ENCODE results near the gene PAK1.
A peak's percentile ranks its signal among the peaks of the same experiment; 100 is the strongest.

Gene PAK1

DNA sequence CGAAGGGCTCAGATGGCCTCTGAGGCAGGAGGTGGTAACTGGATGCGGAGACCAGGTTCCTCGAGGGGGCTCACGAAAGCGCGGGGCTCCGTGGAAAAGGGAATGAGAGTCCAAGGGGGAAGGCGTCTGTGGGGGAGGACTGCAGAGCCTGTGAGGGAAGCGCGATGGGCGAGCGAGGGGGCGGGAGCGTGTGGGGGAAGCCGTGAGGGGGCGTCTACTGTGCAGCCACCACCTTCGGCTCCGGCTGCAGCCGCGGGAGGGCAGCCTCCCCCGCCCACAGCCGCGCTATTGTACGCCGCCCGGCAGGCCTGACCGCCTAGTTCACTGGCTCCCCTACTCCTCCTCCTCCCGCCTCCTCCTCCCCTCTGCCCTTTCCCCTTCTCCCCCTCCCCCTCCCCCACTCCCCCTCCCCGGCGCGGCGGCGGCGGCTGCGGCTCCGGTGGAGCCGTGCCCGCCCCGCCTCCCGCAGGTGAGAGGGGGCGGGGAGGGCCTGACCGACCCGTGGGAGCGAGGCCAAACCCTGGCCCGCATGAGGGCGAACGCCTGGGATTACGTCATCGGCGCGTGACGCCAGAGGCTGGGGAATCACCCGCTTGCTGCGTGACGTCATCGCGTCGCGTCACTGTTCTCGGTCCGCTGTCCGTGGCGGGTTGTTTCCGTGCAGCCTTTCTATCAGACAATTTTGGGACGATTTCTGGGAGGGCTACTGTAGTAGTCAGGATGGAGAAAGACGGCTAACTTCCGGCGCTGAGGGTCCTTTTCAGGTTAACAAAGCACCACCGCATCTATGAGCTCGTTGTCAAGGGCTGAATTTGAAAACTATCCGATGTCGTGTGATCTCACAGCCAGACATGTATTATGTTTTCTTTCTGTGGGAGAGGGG, at the start of gene PAK1:
PAK1 (minus strand) TSS at position 294 of the 883 bp plus-strand sequence. CDS start 81,574 bp downstream, outside the sequence.
- H3K9me3 Mint-ChIP-seq (ENCODE audit: low read depth), result no peaks in the 10 kb centered on the region
- no peaks in the 10 kb centered on the region for H3K27me3 Mint-ChIP-seq
- H3K4me3 Mint-ChIP-seq, result peak within 1 kb of the TSS; percentile 91
- peaks cover 30% of the 10 kb centered on the region for H3K4me1 Mint-ChIP-seq (ENCODE audit: low read depth)
- no peaks in the 10 kb centered on the region for H3K36me3 Mint-ChIP-seq
- peak within 1 kb of the TSS; percentile 91 for H3K27ac Mint-ChIP-seq

GRCh38 chr11:77522215-77522614, 48.3 kb upstream of the PAK1 start:
- Mint-ChIP-seq H3K27ac (no peak overlapping the region), H3K9me3 (ENCODE audit: low read depth) (no peaks in the 10 kb centered on the region), H3K27me3 (no peaks in the 10 kb centered on the region), H3K36me3 (no peaks in the 10 kb centered on the region), H3K4me1 (ENCODE audit: low read depth) (no peaks in the 10 kb centered on the region), H3K4me3 (no peak overlapping the region)

GRCh38 chr11:77519847-77520246, 46.0 kb upstream of the PAK1 start:
- no peaks in the 10 kb centered on the region for H3K27me3 Mint-ChIP-seq

GRCh38 chr11:77518471-77518870, 44.6 kb upstream of the PAK1 start:
- H3K4me3 Mint-ChIP-seq, result no peak overlapping the region
- no peak overlapping the region for H3K27ac Mint-ChIP-seq
- H3K27me3 Mint-ChIP-seq, result no peaks in the 10 kb centered on the region
- no peaks in the 10 kb centered on the region for H3K9me3 Mint-ChIP-seq (ENCODE audit: low read depth)
- no peaks in the 10 kb centered on the region for H3K4me1 Mint-ChIP-seq (ENCODE audit: low read depth)
- no peaks in the 10 kb centered on the region for H3K36me3 Mint-ChIP-seq

More at GRCh38 chr11:77519847-77520246, 46.0 kb upstream of the PAK1 start:
- H3K9me3 Mint-ChIP-seq (ENCODE audit: low read depth), result no peaks in the 10 kb centered on the region
- H3K4me1 Mint-ChIP-seq (ENCODE audit: low read depth), result no peaks in the 10 kb centered on the region
- no peak overlapping the region for H3K27ac Mint-ChIP-seq
- H3K36me3 Mint-ChIP-seq, result no peaks in the 10 kb centered on the region
- no peak overlapping the region for H3K4me3 Mint-ChIP-seq

DNA sequence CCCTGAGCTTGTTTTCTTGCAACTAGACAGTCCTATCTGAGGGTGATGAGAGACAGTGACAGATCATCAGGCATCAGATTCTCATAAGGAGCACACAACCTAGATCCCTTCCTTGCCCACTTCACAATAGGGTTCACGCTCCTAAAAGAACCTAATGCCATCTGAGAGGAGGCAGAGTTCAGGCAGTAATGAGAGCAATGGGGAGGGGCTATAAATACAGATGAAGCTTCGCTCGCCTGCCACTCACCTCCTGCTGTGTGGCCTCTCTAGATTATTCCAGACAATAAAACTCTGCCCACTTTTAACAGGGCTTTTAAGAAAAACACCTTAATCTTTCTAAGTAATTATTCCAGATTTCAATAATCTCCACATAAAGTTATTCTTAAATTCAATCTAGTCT, 43.9 kb upstream of the PAK1 start:
- Mint-ChIP-seq H3K4me1 (ENCODE audit: low read depth) (no peaks in the 10 kb centered on the region), H3K36me3 (no peaks in the 10 kb centered on the region), H3K27ac (no peak overlapping the region), H3K9me3 (ENCODE audit: low read depth) (no peaks in the 10 kb centered on the region), H3K4me3 (no peak overlapping the region), H3K27me3 (no peaks in the 10 kb centered on the region)

DNA sequence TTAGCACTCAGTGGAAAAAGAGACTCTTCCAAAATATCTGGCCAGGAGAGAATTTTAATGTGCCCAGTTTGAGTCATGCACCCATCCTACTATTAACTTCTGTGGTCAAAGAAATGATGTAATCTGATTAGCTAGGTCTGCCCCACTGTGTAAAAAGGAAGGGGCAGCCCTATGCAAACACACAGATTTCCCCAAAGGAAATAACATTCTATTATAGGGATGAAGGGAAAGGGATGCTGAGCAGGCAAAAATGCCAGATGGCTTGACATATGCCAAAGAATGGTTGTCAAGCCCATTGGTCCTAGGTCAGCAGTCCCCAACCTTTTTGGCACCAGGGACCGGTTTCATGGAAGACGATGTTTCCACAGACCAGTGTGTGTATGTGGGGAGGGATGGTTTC, 43.3 kb upstream of the PAK1 start:
- H3K4me3 Mint-ChIP-seq, result no peak overlapping the region
- no peaks in the 10 kb centered on the region for H3K27me3 Mint-ChIP-seq
- H3K27ac Mint-ChIP-seq, result no peak overlapping the region
- H3K9me3 Mint-ChIP-seq (ENCODE audit: low read depth), result no peaks in the 10 kb centered on the region
- H3K4me1 Mint-ChIP-seq (ENCODE audit: low read depth), result no peaks in the 10 kb centered on the region
- no peaks in the 10 kb centered on the region for H3K36me3 Mint-ChIP-seq

GRCh38 chr11:77515483-77515882, 41.6 kb upstream of the PAK1 start:
- Mint-ChIP-seq H3K36me3 (no peaks in the 10 kb centered on the region), H3K27me3 (no peaks in the 10 kb centered on the region), H3K9me3 (ENCODE audit: low read depth) (no peaks in the 10 kb centered on the region), H3K4me1 (ENCODE audit: low read depth) (no peaks in the 10 kb centered on the region), H3K27ac (no peak overlapping the region), H3K4me3 (no peak overlapping the region)

DNA sequence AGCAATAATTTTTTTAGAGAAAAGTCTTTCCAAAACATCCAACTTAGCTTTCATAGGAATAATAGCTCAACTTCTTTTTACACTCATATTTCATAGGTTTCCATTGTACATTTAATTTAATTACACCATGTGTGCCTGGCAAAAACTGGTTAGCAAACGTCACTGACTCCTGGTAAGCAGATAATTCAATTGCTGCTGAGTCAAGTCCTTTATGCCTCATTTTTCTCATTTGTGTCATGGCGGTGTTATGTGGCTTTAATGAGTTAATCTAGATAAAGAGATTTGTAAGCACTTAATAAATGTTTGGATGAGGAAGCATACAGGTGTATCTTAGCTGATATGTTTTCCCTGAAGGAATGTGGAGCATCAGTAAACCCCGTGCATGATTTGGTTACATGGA, 41.2 kb upstream of the PAK1 start:
- H3K27ac Mint-ChIP-seq, result no peak overlapping the region
- H3K27me3 Mint-ChIP-seq, result no peaks in the 10 kb centered on the region
- H3K9me3 Mint-ChIP-seq (ENCODE audit: low read depth), result peaks cover under 1% of the 10 kb centered on the region
- no peak overlapping the region for H3K4me3 Mint-ChIP-seq
- no peaks in the 10 kb centered on the region for H3K36me3 Mint-ChIP-seq
- H3K4me1 Mint-ChIP-seq (ENCODE audit: low read depth), result no peaks in the 10 kb centered on the region

DNA sequence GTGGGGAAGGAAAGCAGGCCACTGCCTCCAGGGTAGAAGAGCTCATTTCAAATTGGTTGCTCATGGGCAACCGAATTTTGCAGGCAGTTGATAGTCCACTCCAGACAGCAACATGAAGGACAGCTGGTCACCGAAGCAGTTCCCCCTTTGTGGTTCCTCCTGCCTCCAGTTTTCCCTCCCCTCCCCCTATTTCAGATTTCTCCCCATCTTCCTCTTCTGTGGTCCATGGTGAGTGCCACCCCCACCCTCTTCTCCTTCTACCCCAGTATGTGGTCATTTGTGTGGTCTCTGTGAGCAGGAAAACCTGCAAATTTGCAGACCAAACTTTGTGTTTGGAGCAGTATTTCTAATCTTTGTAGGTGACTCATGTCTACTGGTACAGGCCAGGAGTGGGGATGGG, 38.2 kb upstream of the PAK1 start:
- Mint-ChIP-seq H3K9me3 (ENCODE audit: low read depth) (peaks cover 6% of the 10 kb centered on the region), H3K4me1 (ENCODE audit: low read depth) (no peaks in the 10 kb centered on the region), H3K4me3 (no peak overlapping the region), H3K27me3 (no peaks in the 10 kb centered on the region), H3K27ac (no peak overlapping the region), H3K36me3 (no peaks in the 10 kb centered on the region)

DNA sequence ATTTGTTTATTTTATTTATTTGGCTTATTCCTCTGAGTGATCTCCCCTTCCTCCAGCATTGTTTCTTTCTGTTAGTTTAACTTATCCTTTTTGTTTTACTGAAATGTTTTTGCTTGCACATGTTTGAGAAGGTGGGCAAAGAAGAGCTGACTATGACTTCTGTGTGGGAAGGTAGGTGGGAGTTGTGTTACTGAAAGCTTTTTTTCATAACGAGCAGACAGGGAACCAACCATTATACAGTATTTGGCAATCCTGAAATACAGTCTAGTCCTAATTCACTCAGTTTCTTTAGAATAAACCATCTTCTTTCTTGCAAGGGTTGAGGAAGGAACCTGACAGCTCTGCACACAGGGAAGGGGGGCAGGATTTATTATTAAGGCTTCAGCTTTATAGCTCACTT, 37.0 kb upstream of the PAK1 start:
- no peak overlapping the region for H3K27ac Mint-ChIP-seq
- H3K36me3 Mint-ChIP-seq, result no peaks in the 10 kb centered on the region
- H3K4me1 Mint-ChIP-seq (ENCODE audit: low read depth), result no peaks in the 10 kb centered on the region
- no peak overlapping the region for H3K4me3 Mint-ChIP-seq
- H3K27me3 Mint-ChIP-seq, result peaks cover 3% of the 10 kb centered on the region
- peaks cover 6% of the 10 kb centered on the region for H3K9me3 Mint-ChIP-seq (ENCODE audit: low read depth)

GRCh38 chr11:77510095-77510494, 36.2 kb upstream of the PAK1 start:
- Mint-ChIP-seq H3K27me3 (peaks cover 6% of the 10 kb centered on the region), H3K27ac (no peak overlapping the region), H3K4me3 (no peak overlapping the region), H3K4me1 (ENCODE audit: low read depth) (no peaks in the 10 kb centered on the region), H3K9me3 (ENCODE audit: low read depth) (peaks cover 6% of the 10 kb centered on the region), H3K36me3 (no peaks in the 10 kb centered on the region)

GRCh38 chr11:77508019-77508418, 34.1 kb upstream of the PAK1 start:
- peaks cover 6% of the 10 kb centered on the region for H3K27me3 Mint-ChIP-seq
- H3K27ac Mint-ChIP-seq, result no peak overlapping the region
- H3K4me3 Mint-ChIP-seq, result no peak overlapping the region
- H3K36me3 Mint-ChIP-seq, result no peaks in the 10 kb centered on the region
- no peaks in the 10 kb centered on the region for H3K4me1 Mint-ChIP-seq (ENCODE audit: low read depth)
- H3K9me3 Mint-ChIP-seq (ENCODE audit: low read depth), result peaks cover 6% of the 10 kb centered on the region

- Mint-ChIP-seq H3K4me1 (ENCODE audit: low read depth) (no peaks in the 10 kb centered on the region), H3K4me3 (no peak overlapping the region), H3K27me3 (peaks cover 6% of the 10 kb centered on the region), H3K27ac (no peak overlapping the region), H3K9me3 (ENCODE audit: low read depth) (peaks cover 6% of the 10 kb centered on the region), H3K36me3 (no peaks in the 10 kb centered on the region)
Measured at GRCh38 chr11:77506857-77507256, 33.0 kb upstream of the PAK1 start.

- H3K9me3 Mint-ChIP-seq (ENCODE audit: low read depth), result peaks cover 6% of the 10 kb centered on the region
- H3K27ac Mint-ChIP-seq, result no peak overlapping the region
- peaks cover 6% of the 10 kb centered on the region for H3K27me3 Mint-ChIP-seq
- no peaks in the 10 kb centered on the region for H3K36me3 Mint-ChIP-seq
- no peak overlapping the region for H3K4me3 Mint-ChIP-seq
- no peaks in the 10 kb centered on the region for H3K4me1 Mint-ChIP-seq (ENCODE audit: low read depth)
Measured at GRCh38 chr11:77505956-77506355, 32.1 kb upstream of the PAK1 start.

- Mint-ChIP-seq H3K9me3 (ENCODE audit: low read depth) (no peaks in the 10 kb centered on the region), H3K27me3 (peaks cover 6% of the 10 kb centered on the region), H3K36me3 (no peaks in the 10 kb centered on the region), H3K4me1 (ENCODE audit: low read depth) (no peaks in the 10 kb centered on the region), H3K27ac (no peak overlapping the region), H3K4me3 (no peak overlapping the region)
Measured at GRCh38 chr11:77503006-77503405, 29.1 kb upstream of the PAK1 start.

GRCh38 chr11:77502346-77502905, 28.5 kb upstream of the PAK1 start:
- H3K4me3 Mint-ChIP-seq, result no peak overlapping the region
- H3K4me1 Mint-ChIP-seq (ENCODE audit: low read depth), result peaks cover 2% of the 10 kb centered on the region
- no peaks in the 10 kb centered on the region for H3K9me3 Mint-ChIP-seq (ENCODE audit: low read depth)
- peaks cover 6% of the 10 kb centered on the region for H3K27me3 Mint-ChIP-seq
- H3K27ac Mint-ChIP-seq, result no peak overlapping the region
- no peaks in the 10 kb centered on the region for H3K36me3 Mint-ChIP-seq
